HepG2 (cell line): ENCODE data around the gene WAS. TPM values are rescaled to one million over a fixed set of nuclear protein-coding genes. Genes with fewer than 3 reads are reported as not detected.

ENCODE experiments used
- ATAC-seq: fragments of 200-7000 bp; cut with Tn5 transposase; 3 replicates; pipeline ENCODE4 v1.9.1; 2020; ENCODE audit warnings: mild to moderate bottlenecking, moderate library complexity
- BruUV-seq: library from RNA; stranded (reverse); fragments of 400-500 nt; replicated peaks from 2 replicates; lab custom pipeline; 2021; lab: Mats Ljungman, UMichigan
- CTCF ChIA-PET: fragments of 300-600 bp; formaldehyde crosslinking; extraction: SDS; loops from one replicate; lab custom pipeline; 2021; ENCODE audit warnings: low total read pairs, inconsistent platforms, low intra/inter-chr PET ratio; lab: Yijun Ruan, JAX
- POLR2A ChIA-PET: fragments of 350-600 bp; sonication (Branson Sonifier 250); formaldehyde crosslinking; loops from one replicate; lab custom pipeline; 2020; ENCODE audit warnings: antibody characterized with exemption, inconsistent platforms; lab: Yijun Ruan, JAX
- DNase-seq: peaks from one replicate; pipeline ENCODE4 v3.0.0-alpha.2; 2015; ENCODE audit warnings: low spot score
- FAIRE-seq: peaks from 3 replicates; lab custom pipeline; 2011; peaks lifted over from hg19 to GRCh38; lab: Jason Lieb, UNC
- H2AFZ ChIP-seq: one replicate; pipeline ENCODE4 v1.6.1; 2011; ENCODE audit warnings: low read length, inconsistent platforms
- H3K27ac ChIP-seq: fragments of 300-600 bp; 3 replicates; pipeline ENCODE4 v1.8.0; 2011; ENCODE audit warnings: mixed run types, mild to moderate bottlenecking, mixed read lengths, low read length, inconsistent platforms; ENCODE audit not compliant: insufficient read depth; ENCODE audit errors: extremely low read length
- H3K27me3 ChIP-seq, 2 experiments: fragments of 200-600 bp in 1 of 2; 2 replicates in 1 of 2; 3 replicates in 1 of 2; pipeline versions ENCODE4 v1.6.0 to v1.8.0; 2011; ENCODE audit warnings: low read length in 2 of 2, mild to moderate bottlenecking in 2 of 2, moderate library complexity in 2 of 2, inconsistent platforms in 1 of 2; ENCODE audit not compliant: insufficient read depth in 2 of 2, control insufficient read depth in 1 of 2
- H3K36me3 ChIP-seq, 2 experiments: fragments of 200-600 bp in 1 of 2; replicated peaks in 1 of 2; 2 replicates in 1 of 2; 3 replicates in 1 of 2; pipeline versions ENCODE4 v1.5.1 to v1.8.0; 2011; ENCODE audit warnings: low read length in 2 of 2, inconsistent platforms in 1 of 2; ENCODE audit not compliant: insufficient read depth in 2 of 2, control insufficient read depth in 1 of 2
- H3K4me1 ChIP-seq: 2 replicates; pipeline ENCODE4 v1.5.1; 2012; ENCODE audit warnings: low read length, inconsistent platforms; ENCODE audit not compliant: insufficient read depth
- H3K4me2 ChIP-seq: 2 replicates; pipeline ENCODE4 v1.6.0; 2011; ENCODE audit warnings: low read depth, low read length, inconsistent platforms
- H3K4me3 ChIP-seq, 3 experiments: fragments of 200-600 bp in 1 of 3; sonication (generic), shearing (Covaris generic) in 1 of 3; replicated peaks in 1 of 3; 2 replicates each; pipeline ENCODE4 v1.5.1; 2011 to 2016; ENCODE audit warnings: low read length in 3 of 3, inconsistent platforms in 2 of 3, low read depth in 2 of 3, mild to moderate bottlenecking in 2 of 3, control low read depth in 1 of 3, mixed read lengths in 1 of 3; ENCODE audit not compliant: insufficient read depth in 1 of 3
- H3K79me2 ChIP-seq: one replicate; pipeline ENCODE4 v1.6.1; 2011; ENCODE audit warnings: low read length, inconsistent platforms; ENCODE audit not compliant: insufficient read depth
- H3K9ac ChIP-seq: 2 replicates; pipeline ENCODE4 v1.6.0; 2011; ENCODE audit warnings: mild to moderate bottlenecking, low read depth, low read length, inconsistent platforms; ENCODE audit not compliant: insufficient read depth
- H3K9me3 ChIP-seq: 2 replicates; pipeline ENCODE4 v1.5.1; 2012; ENCODE audit warnings: mild to moderate bottlenecking, low read length
- H4K20me1 ChIP-seq: 2 replicates; pipeline ENCODE4 v1.6.0; 2011; ENCODE audit warnings: inconsistent platforms, mild to moderate bottlenecking, low read length, moderate library complexity; ENCODE audit not compliant: insufficient read depth
- KLF15 ChIP-seq: sonication (generic); formaldehyde crosslinking; IDR thresholded peaks from 2 replicates; pipeline ENCODE4 v1.8.1; 2023; ENCODE audit warnings: borderline replicate concordance, mild to moderate bottlenecking, inconsistent platforms, missing genetic modification reagents, mixed read lengths
- KLF16 ChIP-seq, 2 experiments: sonication (generic) in 1 of 2; formaldehyde crosslinking in 1 of 2; IDR thresholded peaks; 2 replicates each; pipeline versions ENCODE4 v1.6.1 to v1.8.0; 2016 to 2023; ENCODE audit warnings: missing genetic modification reagents in 2 of 2, missing compliant biosample characterization in 1 of 2
- ONECUT2 ChIP-seq: sonication (generic); formaldehyde crosslinking; IDR thresholded peaks from 2 replicates; pipeline ENCODE4 v1.4.0; 2020; ENCODE audit warnings: missing genetic modification reagents
- PITX1 ChIP-seq: sonication (generic); formaldehyde crosslinking; IDR thresholded peaks from 2 replicates; pipeline ENCODE4 v1.5.1; 2020; ENCODE audit warnings: mild to moderate bottlenecking, missing genetic modification reagents
- RNF2 ChIP-seq: fragments of 450-650 bp; conservative IDR thresholded peaks from 2 replicates; pipeline ENCODE4 v1.6.1; 2016; ENCODE audit warnings: low read depth
- SNAI1 ChIP-seq: sonication (generic); formaldehyde crosslinking; IDR thresholded peaks from 2 replicates; pipeline ENCODE4 v1.5.0; 2020; ENCODE audit warnings: mild to moderate bottlenecking, missing genetic modification reagents, borderline replicate concordance
- SRSF9 ChIP-seq: fragments of 200-400 bp; formaldehyde crosslinking; IDR thresholded peaks from 2 replicates; pipeline ENCODE4 v1.6.1; 2018; ENCODE audit warnings: borderline replicate concordance, mild to moderate bottlenecking, low read depth, low read length; ENCODE audit not compliant: insufficient read depth, poor library complexity, severe bottlenecking
- XBP1 ChIP-seq: sonication (generic); formaldehyde crosslinking; IDR thresholded peaks from 2 replicates; pipeline ENCODE4 v1.5.0; 2020; ENCODE audit warnings: missing genetic modification reagents
- ZFP36L2 ChIP-seq: sonication (generic); formaldehyde crosslinking; IDR thresholded peaks from 2 replicates; pipeline ENCODE4 v1.4.0; 2020; ENCODE audit warnings: missing genetic modification reagents
- ZNF263 ChIP-seq: sonication (generic); formaldehyde crosslinking; IDR thresholded peaks from 2 replicates; pipeline ENCODE4 v1.4.0; 2020; ENCODE audit warnings: missing genetic modification reagents
- ZNF296 ChIP-seq: sonication (generic); formaldehyde crosslinking; conservative IDR thresholded peaks from 2 replicates; pipeline ENCODE4 v1.5.0; 2020; ENCODE audit warnings: mild to moderate bottlenecking, missing genetic modification reagents
- ZNF44 ChIP-seq: sonication (generic); formaldehyde crosslinking; IDR thresholded peaks from 2 replicates; pipeline ENCODE4 v1.5.1; 2020; ENCODE audit warnings: mild to moderate bottlenecking, missing genetic modification reagents
- ZNF660 ChIP-seq: sonication (generic); formaldehyde crosslinking; IDR thresholded peaks from 2 replicates; pipeline ENCODE4 v1.5.1; 2020; ENCODE audit warnings: mild to moderate bottlenecking, low read depth, missing genetic modification reagents, borderline replicate concordance
- ZNF724P ChIP-seq: sonication (generic); formaldehyde crosslinking; IDR thresholded peaks from 2 replicates; pipeline ENCODE4 v1.8.0; 2022; ENCODE audit warnings: missing genetic modification reagents, borderline replicate concordance
- ZNF737 ChIP-seq: sonication (generic); formaldehyde crosslinking; IDR thresholded peaks from 2 replicates; pipeline ENCODE4 v1.5.0; 2020; ENCODE audit warnings: missing genetic modification reagents, mild to moderate bottlenecking, borderline replicate concordance
- WGBS: methylation state at CpG from one replicate; pipeline ENCODE4 v1.1.6; 2017; ENCODE audit warnings: low lambda C conversion rate; 5-methylcytosine and 5-hydroxymethylcytosine counted together
- in situ Hi-C: cut with HindIII; loops from 2 replicates; pipeline ENCODE4 v1.10.0; 2017; ENCODE audit warnings: low pct_unique_long_range_greater_than_20kb; ENCODE audit not compliant: extremely low pct_ligation_motif_present
- intact Hi-C: fragments of 100-400 bp; cut with micrococcal nuclease; formaldehyde crosslinking; loops from one replicate; pipeline ENCODE4 v1.10.0; 2022; ENCODE audit not compliant: unreplicated experiment
- polyA plus RNA-seq, 8 experiments: library from polyadenylated mRNA; depleted of rRNA in 3 of 8; stranded (reverse) in 7 of 8; unstranded in 1 of 8; fragments of >200 nt; fragmentation: Illumina TruSeq in 4 of 8; extraction: Trizol in 4 of 8; gene quantifications; 2 replicates each; pipeline versions ENCODE4 v1.2.1 to v1.2.3, GENCODE V29; 2011 to 2016; ENCODE audit warnings: low read depth in 4 of 8, missing spikeins in 1 of 8, mixed read lengths in 1 of 8; ENCODE audit not compliant: insufficient read depth in 1 of 8
- total RNA-seq, 5 experiments: library from RNA; depleted of rRNA; stranded (reverse); fragments of >200 nt; fragmentation: Illumina TruSeq; extraction: Trizol; gene quantifications; 2 replicates each; pipeline ENCODE4 v1.2.3, GENCODE V29; 2016; ENCODE audit warnings: low read depth in 1 of 5
- TF ChIP-seq, protein P1 (sequence below): sonication (generic); formaldehyde crosslinking; IDR thresholded peaks from 2 replicates; pipeline ENCODE4 v1.5.0; 2020; ENCODE audit warnings: missing genetic modification reagents
- TF ChIP-seq, protein P2 (sequence below): sonication (generic); formaldehyde crosslinking; IDR thresholded peaks from 2 replicates; pipeline ENCODE4 v1.5.1; 2020; ENCODE audit warnings: mild to moderate bottlenecking, missing genetic modification reagents, moderate library complexity
- TF ChIP-seq, protein P3 (sequence below): IDR thresholded peaks from 2 replicates; pipeline ENCODE4 v1.6.1; 2016; ENCODE audit warnings: missing biosample characterization, missing genetic modification reagents, low read depth

Gene WAS
- total and polyA plus RNA-seq, 2 of the 13 experiments (the other 11 are each of a cell fraction or from before 2014, with no cell fraction given) = 0.11 TPM; not detected in 1

DNA sequence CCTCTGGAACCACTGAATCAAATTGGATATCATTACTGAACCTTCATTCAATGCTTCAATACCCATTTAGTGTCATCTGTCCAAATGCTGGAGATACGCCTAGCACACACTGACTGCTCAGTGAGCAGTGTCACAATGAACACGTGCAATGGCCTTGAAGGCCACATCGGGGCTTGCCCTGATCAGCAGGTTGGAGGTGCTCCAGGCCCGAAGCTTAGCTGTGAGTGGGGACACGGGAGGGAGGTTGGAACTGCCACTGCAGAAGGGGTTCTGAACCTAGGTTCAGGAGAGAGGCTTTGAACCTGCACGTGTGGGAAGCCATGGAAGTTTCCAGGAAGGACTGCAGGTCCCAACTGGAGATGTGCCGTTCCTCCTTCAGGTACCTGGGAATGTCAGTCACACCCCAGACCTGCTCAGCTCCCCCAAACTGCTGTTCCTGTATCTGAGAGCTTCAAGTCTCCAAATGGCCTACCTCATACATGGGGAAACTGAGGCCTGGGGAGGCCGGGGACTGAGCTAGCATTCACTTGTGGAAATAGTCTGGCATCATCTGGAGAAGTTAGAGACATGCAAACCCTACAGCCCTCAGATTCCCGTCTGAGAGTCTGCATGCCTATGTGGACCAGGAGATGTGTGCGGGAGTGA is 1.9 kb upstream of the WAS start:
- Histone ChIP-seq H3K4me2 (no peak overlapping the region), H4K20me1 (no peaks in the 10 kb centered on the region), H3K36me3 (no peaks in the 10 kb centered on the region), H3K27me3 (no peaks in the 10 kb centered on the region), H3K4me3 (no peak overlapping the region), H3K27ac (no peak overlapping the region), H2AFZ (no peak overlapping the region), H3K9ac (no peak overlapping the region), H3K9me3 (no peaks in the 10 kb centered on the region), H3K79me2 (peaks cover 2% of the 10 kb centered on the region), H3K4me1 (peaks cover 11% of the 10 kb centered on the region)
- no TSS peak for BruUV-seq
- no peak for FAIRE-seq
- TF ChIP-seq, protein P1, sequence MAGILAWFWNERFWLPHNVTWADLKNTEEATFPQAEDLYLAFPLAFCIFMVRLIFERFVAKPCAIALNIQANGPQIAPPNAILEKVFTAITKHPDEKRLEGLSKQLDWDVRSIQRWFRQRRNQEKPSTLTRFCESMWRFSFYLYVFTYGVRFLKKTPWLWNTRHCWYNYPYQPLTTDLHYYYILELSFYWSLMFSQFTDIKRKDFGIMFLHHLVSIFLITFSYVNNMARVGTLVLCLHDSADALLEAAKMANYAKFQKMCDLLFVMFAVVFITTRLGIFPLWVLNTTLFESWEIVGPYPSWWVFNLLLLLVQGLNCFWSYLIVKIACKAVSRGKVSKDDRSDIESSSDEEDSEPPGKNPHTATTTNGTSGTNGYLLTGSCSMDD = no peak
- no peak for TF ChIP-seq ZNF44 (CRISPR knock-in tag)
- no peak for TF ChIP-seq ZNF296
- TF ChIP-seq PITX1 = no peak
- TF ChIP-seq ZNF263 (CRISPR knock-in tag) = peak; percentile 56; the same call in 1 of the 2 replicates
- TF ChIP-seq, protein P2, sequence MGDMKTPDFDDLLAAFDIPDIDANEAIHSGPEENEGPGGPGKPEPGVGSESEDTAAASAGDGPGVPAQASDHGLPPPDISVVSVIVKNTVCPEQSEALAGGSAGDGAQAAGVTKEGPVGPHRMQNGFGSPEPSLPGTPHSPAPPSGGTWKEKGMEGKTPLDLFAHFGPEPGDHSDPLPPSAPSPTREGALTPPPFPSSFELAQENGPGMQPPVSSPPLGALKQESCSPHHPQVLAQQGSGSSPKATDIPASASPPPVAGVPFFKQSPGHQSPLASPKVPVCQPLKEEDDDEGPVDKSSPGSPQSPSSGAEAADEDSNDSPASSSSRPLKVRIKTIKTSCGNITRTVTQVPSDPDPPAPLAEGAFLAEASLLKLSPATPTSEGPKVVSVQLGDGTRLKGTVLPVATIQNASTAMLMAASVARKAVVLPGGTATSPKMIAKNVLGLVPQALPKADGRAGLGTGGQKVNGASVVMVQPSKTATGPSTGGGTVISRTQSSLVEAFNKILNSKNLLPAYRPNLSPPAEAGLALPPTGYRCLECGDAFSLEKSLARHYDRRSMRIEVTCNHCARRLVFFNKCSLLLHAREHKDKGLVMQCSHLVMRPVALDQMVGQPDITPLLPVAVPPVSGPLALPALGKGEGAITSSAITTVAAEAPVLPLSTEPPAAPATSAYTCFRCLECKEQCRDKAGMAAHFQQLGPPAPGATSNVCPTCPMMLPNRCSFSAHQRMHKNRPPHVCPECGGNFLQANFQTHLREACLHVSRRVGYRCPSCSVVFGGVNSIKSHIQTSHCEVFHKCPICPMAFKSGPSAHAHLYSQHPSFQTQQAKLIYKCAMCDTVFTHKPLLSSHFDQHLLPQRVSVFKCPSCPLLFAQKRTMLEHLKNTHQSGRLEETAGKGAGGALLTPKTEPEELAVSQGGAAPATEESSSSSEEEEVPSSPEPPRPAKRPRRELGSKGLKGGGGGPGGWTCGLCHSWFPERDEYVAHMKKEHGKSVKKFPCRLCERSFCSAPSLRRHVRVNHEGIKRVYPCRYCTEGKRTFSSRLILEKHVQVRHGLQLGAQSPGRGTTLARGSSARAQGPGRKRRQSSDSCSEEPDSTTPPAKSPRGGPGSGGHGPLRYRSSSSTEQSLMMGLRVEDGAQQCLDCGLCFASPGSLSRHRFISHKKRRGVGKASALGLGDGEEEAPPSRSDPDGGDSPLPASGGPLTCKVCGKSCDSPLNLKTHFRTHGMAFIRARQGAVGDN (CRISPR knock-in tag) = peak; percentile 29
- no peak for TF ChIP-seq KLF16 (CRISPR knock-in tag; IDR thresholded peaks at IDR 0.05)
- no peak for TF ChIP-seq ZFP36L2
- no peak for TF ChIP-seq SNAI1
- no peak for TF ChIP-seq ONECUT2 (CRISPR knock-in tag)
- no peak for TF ChIP-seq ZNF737 (CRISPR knock-in tag)
- no peak for TF ChIP-seq SRSF9
- TF ChIP-seq KLF15 (CRISPR knock-in tag) = no peak
- TF ChIP-seq, protein P3, sequence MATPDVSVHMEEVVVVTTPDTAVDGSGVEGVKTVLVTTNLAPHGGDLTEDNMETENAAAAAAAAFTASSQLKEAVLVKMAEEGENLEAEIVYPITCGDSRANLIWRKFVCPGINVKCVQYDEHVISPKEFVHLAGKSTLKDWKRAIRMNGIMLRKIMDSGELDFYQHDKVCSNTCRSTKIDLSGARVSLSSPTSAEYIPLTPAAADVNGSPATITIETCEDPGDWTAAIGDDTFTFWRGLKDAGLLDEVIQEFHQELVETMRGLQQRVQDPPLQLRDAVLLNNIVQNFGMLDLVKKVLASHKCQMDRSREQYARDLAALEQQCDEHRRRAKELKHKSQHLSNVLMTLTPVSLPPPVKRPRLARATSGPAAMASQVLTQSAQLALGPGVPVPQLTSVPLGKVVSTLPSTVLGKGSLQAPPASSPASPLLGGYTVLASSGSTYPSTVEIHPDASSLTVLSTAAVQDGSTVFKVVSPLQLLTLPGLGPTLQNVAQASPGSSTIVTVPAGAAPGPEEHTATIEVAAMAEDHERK (CRISPR knock-in tag) = no peak
- TF ChIP-seq ZNF724P (CRISPR knock-in tag) = no peak
- TF ChIP-seq RNF2 = no peak
- no peak for TF ChIP-seq ZNF660
- TF ChIP-seq XBP1 (CRISPR knock-in tag) = no peak
- intact Hi-C loops (no loop called here), in situ Hi-C loops (no loop called here)
- no peak for ATAC-seq
- ChIA-PET POLR2A (no interaction called here), CTCF (no interaction called here)
- 20% methylated on average over 2 of the region's 10 CpGs for WGBS
- DNase-seq = no peak
